Gastroesophageal sphincter (tissue), 3 donors: Measurements from ENCODE around the gene NRDC.

ENCODE experiments used
- EP300 ChIP-seq: sonication (generic); formaldehyde crosslinking; IDR thresholded peaks from one replicate; pipeline ENCODE4 v1.6.1; 2017; ENCODE audit warnings: antibody characterized with exemption, mild to moderate bottlenecking
- POLR2A ChIP-seq, 2 donors: fragments of 450-650 bp; IDR thresholded peaks; one replicate each; pipeline ENCODE4 v1.6.1; 2017; ENCODE audit warnings: antibody characterized with exemption in 2 of 2, mild to moderate bottlenecking in 2 of 2, moderate library complexity in 1 of 2
- POLR2AphosphoS5 ChIP-seq: sonication (generic); formaldehyde crosslinking; IDR thresholded peaks from one replicate; pipeline ENCODE4 v1.6.1; 2017; ENCODE audit warnings: antibody characterized with exemption
- TF ChIP-seq, protein P1 (sequence below), 4 experiments: fragments of 200-600 bp in 2 of 4; fragments of 450-650 bp in 2 of 4; sonication (generic) in 1 of 4; IDR thresholded peaks; one replicate each; pipeline ENCODE4 v1.5.1; 2017 to 2019; ENCODE audit warnings: antibody characterized with exemption in 4 of 4, mild to moderate bottlenecking in 2 of 4, moderate library complexity in 2 of 4

DNA sequence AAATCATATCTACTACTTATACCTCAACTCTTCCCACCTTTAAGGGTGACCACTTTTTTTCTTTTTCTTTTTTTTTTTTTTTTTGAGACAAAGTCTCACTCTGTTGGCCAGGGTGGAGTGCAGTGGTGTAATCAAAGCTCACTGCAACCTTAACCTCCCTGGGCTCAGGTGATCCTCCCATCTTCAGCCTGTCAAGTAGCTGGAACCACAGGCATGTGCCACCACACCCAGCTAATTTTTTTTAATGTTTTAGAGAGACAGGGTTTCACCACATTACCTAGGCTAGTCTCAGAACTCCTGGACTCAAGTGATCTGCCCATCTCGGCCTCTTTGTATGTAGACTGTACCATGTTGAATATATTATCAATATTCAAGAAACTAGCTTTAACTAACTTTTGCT, 39.4 kb downstream of the NRDC start:
- TF ChIP-seq POLR2AphosphoS5: no peak
- TF ChIP-seq POLR2A (IDR thresholded peaks at IDR 0.05): no peak
- TF ChIP-seq, protein P1, sequence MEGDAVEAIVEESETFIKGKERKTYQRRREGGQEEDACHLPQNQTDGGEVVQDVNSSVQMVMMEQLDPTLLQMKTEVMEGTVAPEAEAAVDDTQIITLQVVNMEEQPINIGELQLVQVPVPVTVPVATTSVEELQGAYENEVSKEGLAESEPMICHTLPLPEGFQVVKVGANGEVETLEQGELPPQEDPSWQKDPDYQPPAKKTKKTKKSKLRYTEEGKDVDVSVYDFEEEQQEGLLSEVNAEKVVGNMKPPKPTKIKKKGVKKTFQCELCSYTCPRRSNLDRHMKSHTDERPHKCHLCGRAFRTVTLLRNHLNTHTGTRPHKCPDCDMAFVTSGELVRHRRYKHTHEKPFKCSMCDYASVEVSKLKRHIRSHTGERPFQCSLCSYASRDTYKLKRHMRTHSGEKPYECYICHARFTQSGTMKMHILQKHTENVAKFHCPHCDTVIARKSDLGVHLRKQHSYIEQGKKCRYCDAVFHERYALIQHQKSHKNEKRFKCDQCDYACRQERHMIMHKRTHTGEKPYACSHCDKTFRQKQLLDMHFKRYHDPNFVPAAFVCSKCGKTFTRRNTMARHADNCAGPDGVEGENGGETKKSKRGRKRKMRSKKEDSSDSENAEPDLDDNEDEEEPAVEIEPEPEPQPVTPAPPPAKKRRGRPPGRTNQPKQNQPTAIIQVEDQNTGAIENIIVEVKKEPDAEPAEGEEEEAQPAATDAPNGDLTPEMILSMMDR (IDR thresholded peaks at IDR 0.05): no peak
- TF ChIP-seq EP300: no peak
